HG02981 (cell line): ENCODE results near the gene OR2A1.
"Not testable (repeated sequence)": the region's sequence is repeated elsewhere in the genome, so short reads cannot be mapped to it uniquely, and the experiment has no call there.

Experiments used
- ATAC-seq: cut with Tn5 transposase; IDR thresholded peaks from one replicate; pipeline ENCODE4 v1.9.1; 2021; ENCODE audit warnings: mild to moderate bottlenecking, moderate library complexity; ENCODE audit not compliant: unreplicated experiment

OR2A1 gene

DNA sequence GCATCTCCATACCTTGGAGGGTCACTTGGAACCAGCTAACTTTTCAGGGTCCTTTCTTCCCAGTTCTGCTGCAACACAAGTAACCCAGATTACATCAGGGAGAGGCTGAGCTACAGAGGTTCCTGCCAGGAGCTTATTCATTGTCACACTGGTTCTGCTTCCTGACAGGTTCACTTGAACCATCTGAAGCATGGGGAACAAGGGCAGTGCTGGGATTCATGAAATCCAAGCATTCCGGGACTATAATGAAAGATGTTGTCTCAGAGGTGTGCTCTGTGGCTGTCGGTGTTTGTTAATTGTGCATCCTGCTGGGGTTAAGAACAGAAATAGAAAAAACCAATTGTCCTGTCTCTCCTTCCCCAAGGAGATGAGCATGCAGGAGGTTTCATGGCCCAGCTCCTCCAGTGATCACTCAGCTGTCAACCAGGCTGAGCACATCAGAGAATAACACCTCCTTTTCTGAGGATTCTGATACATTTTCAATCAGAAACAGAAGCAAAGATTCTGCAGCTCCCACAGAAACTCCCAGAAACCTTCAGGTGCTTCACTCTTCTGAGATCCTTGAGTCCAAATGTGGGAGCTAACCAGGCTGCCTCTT, at the start of gene OR2A1:
Gene OR2A1 (plus strand): TSS at position 548 of the 598 bp plus-strand sequence. CDS start 5,706 bp downstream, outside the sequence.
- ATAC-seq = not testable (repeated sequence)

GRCh38 chr7:144264692-144265091, 47.5 kb upstream of the OR2A1 start, which contains the start of gene OR2A7:
TSS of gene OR2A7 (minus strand) at chr7:144264792. CDS start at chr7:144259628, 5,164 bp downstream.
- not testable (repeated sequence) for ATAC-seq

DNA sequence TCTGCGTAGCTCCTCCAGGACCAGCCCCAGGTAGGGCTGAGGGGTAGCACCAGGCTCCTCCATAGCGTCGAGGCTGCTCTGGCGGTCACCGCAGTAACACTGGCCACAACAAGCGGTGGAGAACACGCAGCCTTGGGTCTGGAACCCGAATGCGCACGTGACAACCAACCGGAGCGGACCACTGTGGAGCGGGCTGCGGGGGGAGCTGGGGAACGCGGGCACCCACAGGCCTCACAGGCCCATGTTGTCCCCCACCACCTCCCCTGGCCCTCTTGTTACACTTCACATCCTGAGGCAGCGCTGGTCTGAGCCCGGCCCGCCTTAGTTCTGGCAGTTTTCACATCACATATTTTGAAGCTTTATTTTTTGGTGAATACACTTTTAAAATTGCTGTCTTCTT, 43.0 kb upstream of the OR2A1 start, which contains the start of gene CTAGE8:
Gene CTAGE8 (minus strand): TSS at position 101 of the 400 bp plus-strand sequence. CDS start 38 bp downstream, at position 63.
- not testable (repeated sequence) for ATAC-seq

- not testable (repeated sequence) for ATAC-seq
Measured at GRCh38 chr7:144275281-144275680, 36.9 kb upstream of the OR2A1 start.

GRCh38 chr7:144280010-144280409, 32.2 kb upstream of the OR2A1 start:
- not testable (repeated sequence) for ATAC-seq

GRCh38 chr7:144281981-144282380, 30.2 kb upstream of the OR2A1 start:
- ATAC-seq = not testable (repeated sequence)

- not testable (repeated sequence) for ATAC-seq
Measured at GRCh38 chr7:144282490-144282889, 29.7 kb upstream of the OR2A1 start.

GRCh38 chr7:144283716-144284115, 28.5 kb upstream of the OR2A1 start:
- not testable (repeated sequence) for ATAC-seq

DNA sequence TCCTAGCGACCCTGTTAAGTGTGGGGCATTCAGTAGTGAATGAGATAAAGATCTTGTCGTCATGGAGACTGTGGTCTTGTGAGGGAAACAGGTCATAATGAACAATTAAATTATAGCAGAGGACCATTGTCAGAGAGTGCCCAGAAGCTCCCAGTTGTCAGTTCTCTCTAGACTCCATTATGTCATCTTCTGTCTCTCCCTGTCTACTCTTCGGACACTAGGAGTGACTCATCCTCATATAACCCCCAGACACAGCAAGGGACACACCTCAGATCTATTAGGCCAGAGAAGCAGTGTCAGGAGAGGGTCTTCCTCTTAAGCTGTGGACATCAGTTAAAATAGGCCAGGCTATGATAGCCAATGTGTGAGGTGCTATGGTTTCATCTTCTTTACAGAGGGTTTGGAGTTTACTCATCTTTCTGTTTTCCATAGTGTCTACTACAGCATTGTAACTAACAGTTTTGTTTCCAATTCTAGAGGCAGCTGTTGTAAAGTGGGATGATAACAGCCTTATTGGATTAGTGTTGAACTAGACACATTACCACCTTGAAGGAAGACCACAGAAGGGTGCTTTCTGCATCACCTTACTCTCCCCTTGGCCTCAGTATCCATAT, 24.9 kb upstream of the OR2A1 start:
- not testable (repeated sequence) for ATAC-seq

DNA sequence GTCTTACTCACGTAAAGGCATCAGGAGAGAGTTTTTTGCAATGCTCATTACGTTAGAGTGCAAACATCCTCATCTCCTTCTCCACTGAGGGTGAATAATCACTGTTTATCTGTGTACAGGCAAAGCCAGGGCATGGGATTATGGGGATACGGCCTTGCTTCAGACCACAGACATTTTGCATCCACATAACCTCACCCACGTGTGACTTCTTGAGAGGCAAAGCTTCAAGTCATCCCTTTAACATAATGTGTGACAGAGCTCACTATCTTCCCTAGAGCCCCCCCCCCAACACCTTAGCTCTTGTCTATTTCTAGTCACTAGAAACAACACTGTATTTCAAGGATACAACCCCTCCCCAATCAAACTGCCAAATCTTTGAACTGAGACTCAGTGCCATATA, 20.6 kb upstream of the OR2A1 start:
- ATAC-seq = not testable (repeated sequence)

DNA sequence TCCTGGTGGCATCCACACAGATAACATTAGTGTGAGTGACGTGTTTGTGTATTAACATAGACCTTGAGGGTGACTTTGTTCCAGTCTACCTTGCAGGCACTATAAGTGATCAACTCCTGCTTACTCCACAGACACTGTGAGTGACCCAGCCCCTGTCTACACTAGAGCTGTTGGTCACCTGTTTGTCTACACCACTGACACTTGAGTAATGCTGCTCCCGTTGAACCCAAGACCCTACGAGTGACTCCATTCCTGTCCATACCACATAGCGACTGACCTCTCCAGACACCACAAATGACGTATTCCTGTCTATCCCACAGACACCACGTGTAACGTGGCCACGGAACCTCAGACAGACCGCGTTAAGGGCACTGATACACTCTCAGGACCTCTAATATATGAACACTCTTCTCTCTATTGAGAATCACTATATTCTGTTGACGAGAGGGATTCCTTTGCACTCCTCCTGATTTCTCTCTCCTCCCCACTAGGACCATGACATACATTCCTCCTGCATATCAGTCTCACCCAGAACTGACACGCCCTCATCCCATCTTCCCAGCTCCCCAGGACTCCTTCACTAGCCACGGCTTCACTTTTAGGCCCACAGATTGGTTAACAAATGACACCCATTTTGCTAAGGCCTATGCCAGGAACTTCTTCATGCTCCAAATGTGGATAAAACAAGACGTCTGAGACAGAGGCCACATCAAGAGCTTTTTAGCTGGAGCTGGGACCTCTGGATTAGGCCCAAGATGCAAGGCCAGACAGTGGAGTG, 19.6 kb upstream of the OR2A1 start:
- not testable (repeated sequence) for ATAC-seq

DNA sequence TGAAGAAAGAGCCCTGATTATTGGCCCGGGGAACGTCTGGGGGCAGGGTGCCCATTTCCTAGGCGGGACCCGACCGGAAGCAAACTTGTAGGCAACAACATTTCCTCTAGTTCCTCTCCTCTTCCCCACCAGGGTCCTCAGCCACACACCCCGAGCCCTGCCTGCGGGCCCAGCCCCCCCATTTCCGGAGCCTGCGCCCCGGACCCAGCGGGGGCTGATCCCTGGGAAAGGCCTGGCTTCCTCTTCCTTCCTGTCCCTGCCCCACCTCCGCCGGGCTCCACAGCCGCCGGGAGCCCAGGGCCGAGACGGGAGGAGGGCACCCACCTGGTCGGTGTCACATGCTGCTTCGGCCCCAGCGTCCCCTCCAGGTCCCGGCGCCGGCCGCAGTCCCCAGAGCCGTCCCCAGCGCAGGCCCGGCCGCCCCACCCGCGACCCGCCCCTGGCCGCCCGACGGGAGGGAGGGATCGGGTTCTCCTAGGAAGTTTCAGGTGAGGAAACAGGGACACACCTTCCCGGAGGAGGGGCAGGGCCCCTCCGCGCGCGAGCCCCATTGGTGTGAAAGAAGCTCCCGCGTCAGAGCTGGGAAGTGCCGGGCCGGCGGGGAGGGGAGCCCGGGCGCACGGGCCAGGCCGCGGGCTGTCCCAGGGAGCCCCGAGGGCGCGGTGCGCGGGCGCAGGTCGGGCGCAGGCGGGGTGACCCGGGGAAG, 18.3 kb upstream of the OR2A1 start:
- ATAC-seq = peak; percentile 78

GRCh38 chr7:144302578-144303303, 9.5 kb upstream of the OR2A1 start:
- ATAC-seq = not testable (repeated sequence)

DNA sequence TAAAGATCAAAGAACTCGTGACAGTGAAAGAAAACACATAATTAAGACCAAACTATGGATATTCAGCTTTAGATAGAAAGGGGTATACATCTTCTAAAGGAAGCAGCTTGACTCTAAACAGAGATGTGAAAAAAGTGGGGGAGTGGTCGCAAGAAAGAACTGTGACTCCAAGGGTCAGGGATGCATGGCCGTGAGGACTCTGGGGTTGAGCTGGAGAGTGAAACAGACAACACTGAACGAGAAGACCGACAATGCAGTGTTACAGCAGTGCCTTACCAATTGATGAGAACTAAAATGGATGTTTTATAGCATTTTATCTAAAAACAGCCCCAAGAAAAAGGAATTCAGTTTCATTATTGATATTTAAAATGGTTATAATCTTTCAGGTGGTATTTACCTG, 8.6 kb upstream of the OR2A1 start:
- ATAC-seq = not testable (repeated sequence)

DNA sequence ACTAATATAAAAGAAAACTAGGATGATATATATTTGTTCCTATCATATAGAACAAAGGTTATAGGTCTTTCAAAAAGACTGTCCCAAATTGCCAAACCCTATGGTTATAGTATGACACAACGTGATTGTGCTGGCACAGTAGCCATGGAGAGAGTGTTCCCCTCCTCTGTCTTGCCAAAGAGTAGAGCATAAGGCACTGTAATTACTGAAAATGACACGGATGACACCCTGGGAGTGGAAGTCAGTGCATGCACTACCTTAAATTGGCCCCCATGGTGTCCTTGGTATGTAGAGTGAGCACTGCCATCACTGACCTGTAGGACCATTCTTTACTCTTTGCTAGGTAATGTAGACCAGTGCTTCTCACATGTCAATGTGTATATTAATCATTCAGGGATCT, 7.1 kb upstream of the OR2A1 start:
- ATAC-seq = not testable (repeated sequence)

- ATAC-seq = not testable (repeated sequence)
Measured at GRCh38 chr7:144309702-144310101, 2.5 kb upstream of the OR2A1 start.

DNA sequence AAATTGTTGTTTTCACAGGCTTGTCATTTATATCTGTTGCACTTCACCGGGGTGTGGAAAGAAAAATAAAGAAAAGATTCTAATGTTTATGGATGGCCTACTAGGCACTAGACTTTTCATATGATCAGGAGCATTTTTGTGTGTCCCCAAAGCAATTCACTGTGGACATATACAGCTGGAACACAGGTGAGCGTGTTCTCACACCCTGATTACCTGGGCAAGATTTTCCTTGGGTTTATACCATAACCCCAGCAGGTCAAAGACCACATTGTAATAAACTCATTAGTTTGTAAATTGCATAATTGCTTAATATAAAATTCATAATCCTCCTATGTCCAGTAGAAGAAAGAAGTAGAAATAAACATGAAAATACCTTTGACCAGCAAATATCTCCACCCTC, 1.0 kb upstream of the OR2A1 start:
- ATAC-seq = not testable (repeated sequence)

DNA sequence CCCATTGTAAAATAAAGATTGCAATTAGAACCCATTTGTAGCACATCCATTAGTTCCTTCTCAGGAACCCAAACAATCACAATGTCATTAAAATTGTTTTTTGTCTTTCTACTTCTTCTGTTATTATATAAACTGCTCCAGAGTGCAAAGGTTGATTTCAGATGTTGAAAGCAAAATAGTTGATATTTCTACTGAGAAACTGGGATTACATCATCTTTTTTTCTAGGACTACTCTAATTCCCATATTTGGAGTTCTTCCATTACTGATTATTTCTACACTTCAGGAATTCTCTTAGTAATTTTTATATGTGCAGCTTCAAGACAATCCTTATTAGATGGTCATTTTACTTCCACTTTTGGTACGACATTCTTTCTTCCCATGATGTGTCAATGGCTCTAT, 5.3 kb downstream of the OR2A1 start:
- not testable (repeated sequence) for ATAC-seq

DNA sequence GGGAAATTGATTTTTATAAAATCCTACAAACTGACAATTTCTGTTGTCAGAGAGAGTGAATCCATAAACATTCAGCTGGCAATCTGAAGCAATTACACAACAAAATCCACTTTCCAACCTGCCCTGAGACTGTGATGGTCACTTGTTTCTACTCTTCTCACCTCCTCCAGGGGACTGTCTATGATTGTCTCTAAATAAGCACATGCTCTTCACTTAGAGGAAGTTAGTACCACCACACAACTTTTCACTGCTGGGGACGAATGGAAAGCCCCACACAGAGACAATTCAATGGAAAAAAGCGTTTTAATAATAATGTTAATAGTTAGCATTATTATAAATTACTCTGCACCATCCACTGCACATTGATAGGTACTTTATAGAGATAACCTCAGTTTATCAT, 7.3 kb downstream of the OR2A1 start:
- not testable (repeated sequence) for ATAC-seq

GRCh38 chr7:144321677-144322206, 9.5 kb downstream of the OR2A1 start:
- not testable (repeated sequence) for ATAC-seq
